ENCODE measurements around the gene SHANK2.

Gene SHANK2

DNA sequence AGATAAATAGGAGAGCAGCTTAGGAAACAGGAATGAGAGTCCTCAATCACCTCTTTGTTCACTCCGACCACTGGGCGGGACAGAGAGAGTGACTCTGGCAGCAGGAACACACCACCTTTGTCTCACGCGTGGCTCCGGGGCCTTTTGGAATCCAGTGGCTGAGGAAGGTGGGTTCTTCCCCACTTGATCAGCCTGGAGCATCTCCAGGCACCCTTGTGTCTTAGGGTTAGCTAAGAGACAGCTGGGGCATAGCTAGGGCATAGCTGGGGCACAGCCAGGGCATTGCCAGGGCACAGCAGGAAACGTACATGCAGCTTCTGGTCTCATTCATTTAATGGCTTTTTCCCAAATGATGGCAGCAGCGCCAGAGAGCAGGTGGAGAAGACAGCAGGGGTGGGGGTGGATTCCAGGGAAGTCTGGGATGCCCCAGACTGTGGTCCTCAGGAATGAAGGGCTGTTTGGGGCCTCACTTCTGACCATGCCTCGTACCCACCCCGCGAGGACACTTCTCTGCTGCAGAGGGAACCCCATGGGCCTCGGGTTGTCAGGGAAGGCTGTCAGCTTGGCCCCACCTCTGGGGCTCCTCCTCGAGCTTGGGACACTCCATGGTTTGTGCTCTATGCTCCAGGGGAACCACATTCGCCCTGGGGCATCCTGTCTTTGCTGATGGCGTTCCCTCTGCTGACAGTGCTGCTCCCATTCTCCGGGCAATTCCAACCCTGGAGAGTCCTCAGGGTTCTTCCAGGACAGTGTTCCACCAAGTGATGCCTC, 30.4 kb upstream of the SHANK2 start:
- no peak overlapping the region for H3K4me3 ChIP-seq
- H3K27ac ChIP-seq, result no peak overlapping the region
- peak; percentile 62 for DNase-seq (ENCODE audit: low spot score)
- TF ChIP-seq, protein P1, sequence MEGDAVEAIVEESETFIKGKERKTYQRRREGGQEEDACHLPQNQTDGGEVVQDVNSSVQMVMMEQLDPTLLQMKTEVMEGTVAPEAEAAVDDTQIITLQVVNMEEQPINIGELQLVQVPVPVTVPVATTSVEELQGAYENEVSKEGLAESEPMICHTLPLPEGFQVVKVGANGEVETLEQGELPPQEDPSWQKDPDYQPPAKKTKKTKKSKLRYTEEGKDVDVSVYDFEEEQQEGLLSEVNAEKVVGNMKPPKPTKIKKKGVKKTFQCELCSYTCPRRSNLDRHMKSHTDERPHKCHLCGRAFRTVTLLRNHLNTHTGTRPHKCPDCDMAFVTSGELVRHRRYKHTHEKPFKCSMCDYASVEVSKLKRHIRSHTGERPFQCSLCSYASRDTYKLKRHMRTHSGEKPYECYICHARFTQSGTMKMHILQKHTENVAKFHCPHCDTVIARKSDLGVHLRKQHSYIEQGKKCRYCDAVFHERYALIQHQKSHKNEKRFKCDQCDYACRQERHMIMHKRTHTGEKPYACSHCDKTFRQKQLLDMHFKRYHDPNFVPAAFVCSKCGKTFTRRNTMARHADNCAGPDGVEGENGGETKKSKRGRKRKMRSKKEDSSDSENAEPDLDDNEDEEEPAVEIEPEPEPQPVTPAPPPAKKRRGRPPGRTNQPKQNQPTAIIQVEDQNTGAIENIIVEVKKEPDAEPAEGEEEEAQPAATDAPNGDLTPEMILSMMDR (IDR thresholded peaks at IDR 0.05), result no peak

DNA sequence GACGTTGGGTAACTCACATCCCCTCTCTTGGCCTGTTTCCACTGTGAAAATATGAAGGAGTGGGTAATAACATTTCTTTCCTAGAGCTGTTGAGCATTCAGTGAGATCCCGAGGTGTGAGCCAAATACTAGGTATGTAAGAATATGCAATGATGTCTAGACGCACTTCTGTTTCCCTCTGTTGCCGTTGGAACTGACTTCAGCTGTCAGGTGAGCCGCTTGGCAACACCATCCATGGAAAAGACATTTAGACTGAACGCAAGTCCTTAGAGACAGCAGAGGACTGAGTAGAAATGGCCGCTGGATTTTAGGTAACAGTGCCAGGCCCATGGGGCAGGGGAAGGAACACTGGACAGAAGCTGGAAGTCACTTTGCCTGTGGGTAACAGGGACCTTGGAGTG, 29.5 kb upstream of the SHANK2 start:
- H3K4me3 ChIP-seq, result no peak overlapping the region
- H3K27ac ChIP-seq, result no peak overlapping the region
- DNase-seq (ENCODE audit: low spot score), result peak; percentile 16
- TF ChIP-seq, protein P1 (IDR thresholded peaks at IDR 0.05), result no peak

DNA sequence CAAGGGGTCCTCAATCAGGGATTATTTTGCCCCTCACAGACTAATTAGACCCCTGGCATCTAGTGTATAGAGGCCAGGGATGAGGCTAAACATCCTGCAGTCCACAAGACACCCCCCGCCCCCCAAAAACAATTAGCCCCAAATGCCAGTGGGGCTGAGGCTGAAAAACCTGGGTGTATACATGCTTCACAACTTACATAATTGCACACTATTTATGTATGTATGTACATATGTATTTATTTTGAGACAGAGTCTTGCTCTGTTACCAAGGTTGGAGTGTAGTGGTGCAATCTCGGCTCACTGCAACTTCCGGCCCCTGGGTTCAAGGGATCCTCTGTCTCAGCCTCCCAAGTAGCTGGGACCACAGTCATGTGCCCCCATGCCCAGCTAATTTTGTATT, 28.8 kb upstream of the SHANK2 start:
- no peak overlapping the region for H3K27ac ChIP-seq
- no peak overlapping the region for H3K4me3 ChIP-seq
- TF ChIP-seq, protein P1 (IDR thresholded peaks at IDR 0.05), result no peak
- DNase-seq (ENCODE audit: low spot score), result peak; percentile 46

DNA sequence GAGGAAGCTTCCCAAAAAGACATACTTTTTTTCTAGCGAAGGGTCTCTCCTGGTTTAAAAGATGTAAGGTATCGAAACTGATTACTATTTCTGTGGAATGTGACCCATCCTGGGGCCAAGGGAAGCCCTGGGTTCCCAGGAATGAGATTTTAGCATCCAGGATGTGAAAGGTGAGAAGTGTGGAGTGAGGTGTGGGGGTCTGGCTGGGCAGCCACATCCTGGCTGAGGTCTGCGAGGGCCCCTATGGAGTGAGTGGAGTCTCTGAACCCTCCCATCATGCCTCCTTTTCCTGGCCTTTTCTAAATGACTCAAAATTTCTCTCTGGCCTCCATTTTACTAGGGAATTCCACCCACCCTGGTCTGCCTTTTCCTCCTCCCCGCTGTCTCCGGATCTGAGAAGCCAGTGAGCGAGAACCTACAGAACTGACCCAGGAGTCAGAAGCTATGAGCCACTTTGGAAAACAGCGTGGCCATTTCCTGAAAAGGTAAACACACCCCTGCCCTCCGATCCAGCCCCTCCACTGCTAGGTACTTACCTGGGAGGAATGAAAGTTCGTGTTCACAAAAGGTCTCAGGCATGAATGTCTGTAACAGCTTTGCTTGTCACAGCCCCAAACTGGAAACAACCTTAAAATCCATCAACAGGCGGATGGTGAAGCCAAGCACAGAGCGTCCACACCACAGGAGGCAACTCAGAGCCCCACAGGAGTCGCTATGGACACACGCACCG, 27.7 kb upstream of the SHANK2 start:
- peak; percentile 53 for DNase-seq (ENCODE audit: low spot score)
- no peak overlapping the region for H3K27ac ChIP-seq
- TF ChIP-seq, protein P1 (IDR thresholded peaks at IDR 0.05), result no peak
- no peak overlapping the region for H3K4me3 ChIP-seq

DNA sequence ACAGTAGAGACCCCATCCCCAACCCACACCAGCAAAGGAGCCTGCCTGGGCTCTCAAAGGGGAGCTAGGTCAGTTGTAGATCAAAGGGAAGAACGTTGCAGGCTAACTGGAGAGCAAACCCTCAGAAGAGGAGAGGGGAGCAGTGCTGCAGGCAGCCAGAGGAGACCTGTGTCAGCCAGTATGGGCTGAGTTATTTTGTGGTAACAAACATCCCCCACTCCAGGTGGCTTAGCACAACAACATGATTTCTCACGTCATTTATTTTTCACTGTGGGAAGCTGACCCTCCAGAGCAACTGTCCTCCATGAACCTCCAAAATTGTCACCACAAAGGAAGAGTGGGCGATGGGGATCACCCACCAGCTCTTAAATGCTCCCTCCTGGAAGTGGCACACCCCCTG, 19.8 kb upstream of the SHANK2 start:
- TF ChIP-seq, protein P1 (IDR thresholded peaks at IDR 0.05), result no peak
- DNase-seq (ENCODE audit: low spot score), result no peak

DNA sequence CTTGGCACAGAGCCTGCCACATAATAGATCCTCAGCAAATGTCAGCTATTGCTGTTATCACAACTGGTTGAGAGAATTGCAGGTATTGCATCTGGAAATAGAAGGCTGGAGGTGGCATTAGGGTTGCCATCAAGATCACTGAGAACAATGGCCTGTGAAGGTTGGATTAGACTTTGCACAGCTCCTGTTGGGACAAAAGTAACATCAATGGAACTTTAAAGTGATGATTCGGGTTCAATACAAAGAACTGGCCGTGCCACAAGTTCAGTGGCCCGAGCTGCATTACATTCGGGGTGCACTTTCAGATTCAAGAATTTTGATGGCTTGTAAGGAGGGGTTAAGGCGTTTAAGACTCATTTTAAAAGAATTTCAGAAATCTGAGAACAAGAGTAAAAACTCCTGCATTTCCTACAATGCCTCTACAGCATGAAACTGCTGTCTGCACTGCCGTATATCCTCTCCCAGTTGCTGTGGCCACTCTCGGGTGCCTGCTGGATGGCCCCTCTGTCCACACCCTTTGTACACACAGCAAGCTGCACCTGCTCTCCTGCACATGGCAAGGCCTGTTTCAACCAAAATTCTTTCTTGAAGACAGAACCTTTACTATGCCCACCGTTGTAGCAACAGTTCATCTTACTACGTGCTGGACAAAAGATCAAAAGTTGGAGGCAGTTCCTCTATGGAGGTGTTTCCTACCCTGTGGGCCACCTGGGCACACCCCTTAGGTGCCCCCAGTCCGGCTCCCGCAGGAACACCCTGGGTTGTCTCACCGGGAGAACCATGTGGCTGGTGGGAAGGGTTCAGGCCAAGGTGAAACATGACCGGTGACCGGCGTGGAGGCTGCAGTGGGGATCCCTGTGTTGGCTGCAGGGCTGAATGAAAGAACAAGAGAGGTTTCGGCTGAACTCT, 17.5 kb upstream of the SHANK2 start:
- DNase-seq (ENCODE audit: low spot score), result no peak

More for the DNA sequence above, 19.8 kb upstream of the SHANK2 start:
- H3K4me3 ChIP-seq, result no peak overlapping the region
- no peak overlapping the region for H3K27ac ChIP-seq

More for the DNA sequence above, 17.5 kb upstream of the SHANK2 start:
- no peak overlapping the region for H3K4me3 ChIP-seq
- TF ChIP-seq, protein P1 (IDR thresholded peaks at IDR 0.05), result no peak
- H3K27ac ChIP-seq, result no peak overlapping the region
